Daoy (cell line): ENCODE measurements around the gene TSPAN6. TPM values are rescaled to one million over a fixed set of nuclear protein-coding genes. Genes with fewer than 3 reads are reported as not detected.

Experiments
- DNase-seq: peaks from one replicate; pipeline ENCODE4 v3.0.0-alpha.2; 2015; ENCODE audit warnings: low read depth
- total RNA-seq: library from RNA; depleted of rRNA; stranded (reverse); fragments of >200 nt; shearing (Covaris generic); gene quantifications from 2 replicates; pipeline ENCODE4 v1.2.3, GENCODE V29; 2014; rRNA removed

Gene TSPAN6, protein sequence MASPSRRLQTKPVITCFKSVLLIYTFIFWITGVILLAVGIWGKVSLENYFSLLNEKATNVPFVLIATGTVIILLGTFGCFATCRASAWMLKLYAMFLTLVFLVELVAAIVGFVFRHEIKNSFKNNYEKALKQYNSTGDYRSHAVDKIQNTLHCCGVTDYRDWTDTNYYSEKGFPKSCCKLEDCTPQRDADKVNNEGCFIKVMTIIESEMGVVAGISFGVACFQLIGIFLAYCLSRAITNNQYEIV
- total RNA-seq: 36.3 and 39.1 TPM in 2 replicates

DNA sequence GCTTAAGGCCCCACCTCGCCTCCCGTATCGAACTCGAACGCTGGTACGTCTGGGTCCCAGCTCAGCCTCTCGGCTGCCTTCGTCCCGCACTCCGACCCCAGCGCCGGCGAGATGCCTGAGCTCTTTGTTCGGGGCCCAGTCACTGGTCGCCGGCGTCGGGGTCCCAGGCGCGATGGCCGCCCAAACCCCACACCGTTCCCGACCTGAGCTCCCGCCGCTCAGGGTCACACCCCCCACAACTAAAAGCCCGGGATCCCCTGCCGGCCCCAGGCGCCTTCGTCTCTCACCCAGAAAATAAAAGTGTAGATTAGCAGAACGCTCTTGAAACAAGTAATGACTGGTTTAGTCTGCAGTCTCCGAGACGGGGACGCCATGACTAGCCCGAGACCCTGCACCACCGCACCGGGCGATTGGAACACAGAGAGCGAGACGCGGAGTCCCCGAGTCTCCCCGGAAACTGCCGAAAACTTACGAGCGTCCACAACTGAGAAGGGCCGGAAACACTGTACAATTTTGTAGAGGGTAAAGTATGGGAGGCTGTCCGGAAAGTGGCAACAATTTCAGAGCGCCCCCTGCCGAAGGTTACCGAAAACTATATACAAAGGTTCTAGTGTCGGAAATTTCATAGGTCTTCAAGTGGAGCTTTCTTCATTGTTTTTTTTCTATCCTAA, at the start of gene TSPAN6:
Gene TSPAN6, minus strand, starts transcription at position 486 of the 671 bp plus-strand sequence. Its CDS starts 112 bp downstream, at position 374.
- DNase-seq: peak; percentile 86

DNA sequence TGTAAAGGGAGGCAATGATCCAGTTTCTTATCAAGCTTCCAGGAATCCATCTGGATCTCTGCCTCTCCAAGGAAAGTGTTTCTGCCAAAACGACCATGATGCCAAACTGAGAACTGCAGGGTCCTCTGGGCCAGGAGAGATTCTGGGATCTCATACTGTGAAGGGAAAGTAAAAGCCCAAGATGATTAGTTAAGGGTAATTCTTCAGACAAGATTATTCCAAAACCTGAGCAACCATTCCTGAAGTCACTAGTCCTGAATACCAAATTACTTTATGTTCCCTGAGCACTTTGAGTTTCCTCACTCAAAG, 49.3 kb upstream of the TSPAN6 start:
- no peak for DNase-seq

DNA sequence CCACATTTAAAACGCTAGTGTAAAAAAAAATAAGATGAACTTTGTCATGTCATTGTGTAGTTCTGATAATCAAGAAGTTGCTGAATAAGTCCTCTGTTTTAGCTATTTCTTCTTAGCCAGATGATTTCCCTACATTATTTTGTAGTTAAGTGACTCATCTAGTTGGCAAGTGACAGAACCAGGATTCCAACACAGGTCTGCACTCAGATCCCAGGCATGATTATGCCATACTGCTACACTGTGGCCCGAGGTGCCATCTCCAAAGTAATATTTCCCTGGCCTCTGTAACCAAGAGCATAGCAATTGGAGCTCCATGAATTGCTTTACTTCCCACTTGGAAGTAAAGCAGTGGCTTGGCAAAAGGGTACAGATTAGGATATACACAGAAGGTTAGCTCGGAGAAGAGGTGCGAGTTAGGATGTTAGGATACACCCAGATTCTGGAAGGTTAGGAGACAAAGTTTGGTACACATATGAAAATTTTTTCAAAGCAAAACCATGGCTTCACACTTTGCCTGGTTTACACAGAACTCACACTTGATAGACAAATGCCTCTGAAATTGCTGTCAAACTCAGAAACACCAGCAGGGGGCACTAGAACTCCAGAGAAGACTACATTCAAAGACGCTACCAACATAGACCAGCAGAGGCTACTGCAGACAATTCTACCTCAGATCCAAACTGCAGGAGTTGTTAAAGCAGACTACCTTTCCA, 48.8 kb upstream of the TSPAN6 start:
- peak; percentile 46 for DNase-seq

DNA sequence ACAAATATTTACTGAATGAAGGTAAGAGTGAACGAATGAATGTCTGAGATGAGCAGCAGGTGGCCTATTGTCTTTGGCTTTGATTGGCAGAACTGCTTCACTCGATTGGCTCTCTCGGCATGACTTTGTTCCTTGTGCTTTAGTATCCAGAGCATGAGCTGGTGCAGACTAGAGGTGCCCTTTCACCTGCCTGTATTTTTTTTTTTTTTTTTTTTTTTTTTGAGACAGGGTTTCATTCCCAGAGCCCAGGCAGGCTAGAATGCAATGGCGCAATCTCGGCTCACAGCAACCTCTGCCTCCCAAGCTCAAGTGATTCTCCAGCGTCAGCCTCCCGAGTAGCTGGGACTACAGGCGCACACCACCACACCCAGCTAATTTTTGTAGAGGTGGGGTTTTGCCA, 46.3 kb upstream of the TSPAN6 start:
- DNase-seq: no peak

DNA sequence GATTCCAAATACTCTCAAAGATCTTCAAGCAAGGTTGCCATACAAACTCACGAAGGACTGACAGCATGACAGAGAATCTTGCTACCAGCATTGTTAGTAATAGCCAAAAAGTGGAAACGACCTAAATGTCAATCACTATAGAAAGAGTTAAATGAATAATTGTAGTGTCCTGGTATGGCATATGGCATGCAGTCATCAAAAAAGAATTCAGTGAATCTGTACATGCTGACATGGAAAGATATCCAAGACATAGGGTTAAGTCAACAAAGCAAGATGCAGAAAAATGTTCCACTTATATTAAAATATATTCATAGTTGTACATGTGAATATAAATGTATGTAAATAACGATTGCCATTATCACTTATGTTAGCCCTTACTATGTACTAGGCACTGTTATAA, 45.0 kb upstream of the TSPAN6 start:
- no peak for DNase-seq

DNA sequence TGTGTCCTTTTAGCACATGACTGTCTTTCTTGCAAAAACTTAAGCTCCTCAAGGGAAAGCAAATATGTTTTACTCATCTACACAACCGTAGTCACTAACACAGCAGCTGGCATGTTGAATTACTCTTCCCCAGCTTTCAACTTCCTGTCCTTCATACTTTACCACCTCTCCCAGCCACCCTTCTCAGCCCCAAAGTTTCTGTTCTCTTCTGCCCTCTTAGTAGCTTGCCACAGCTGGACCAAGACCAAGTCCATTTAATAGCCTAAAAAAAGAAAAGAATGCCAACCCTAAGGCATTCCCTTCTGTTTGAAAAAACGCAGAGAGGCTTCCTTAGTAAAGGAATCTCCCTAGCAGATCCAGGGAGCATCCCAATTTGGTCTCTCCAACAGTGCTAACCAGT, 44.1 kb upstream of the TSPAN6 start:
- no peak for DNase-seq

DNA sequence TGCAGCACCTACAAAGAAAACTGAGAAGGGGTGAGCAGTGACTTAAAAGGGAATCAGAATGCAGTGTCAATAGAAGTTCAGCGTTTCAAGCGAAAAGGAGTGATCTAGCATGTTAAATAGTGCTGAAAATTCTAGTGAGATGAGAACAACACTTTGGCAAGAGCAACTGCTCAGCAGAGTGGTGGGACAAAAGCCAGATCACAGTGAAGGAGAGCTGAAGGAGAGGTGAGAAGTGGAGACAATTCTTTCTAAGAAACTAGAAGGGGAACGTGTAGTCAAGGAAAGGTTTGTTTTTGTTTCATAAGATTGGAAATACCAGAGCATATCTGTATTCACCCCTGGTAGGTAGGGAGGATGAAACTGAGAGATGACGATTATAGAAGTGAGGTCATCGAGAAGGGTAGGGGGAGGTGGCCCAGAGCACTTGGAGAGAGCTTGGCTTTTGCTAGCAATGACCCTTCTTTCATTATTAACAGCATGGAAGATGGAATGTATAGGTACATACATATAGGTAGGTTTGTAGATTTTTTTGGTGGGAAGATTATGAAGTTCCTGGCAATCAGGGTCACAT, 41.1 kb upstream of the TSPAN6 start:
- DNase-seq: no peak

DNA sequence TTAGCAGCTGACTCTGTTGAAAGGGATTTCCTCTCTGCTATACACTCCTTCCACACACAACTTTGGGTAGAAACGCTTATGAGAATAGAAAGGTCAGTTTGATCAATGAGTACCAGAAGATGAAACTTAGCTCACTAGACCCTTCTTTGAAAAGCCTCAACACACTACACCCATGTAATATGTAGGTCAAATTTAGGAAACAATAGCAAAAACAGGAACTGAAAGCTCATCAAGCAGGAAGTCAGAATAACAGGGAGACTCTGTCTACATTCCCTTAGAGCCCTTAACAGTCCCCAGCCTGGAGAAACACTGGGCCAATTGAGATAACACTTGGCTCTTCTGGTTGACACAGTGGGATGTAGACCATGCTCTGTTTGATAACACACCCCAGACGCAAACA, 38.1 kb upstream of the TSPAN6 start:
- no peak for DNase-seq

DNA sequence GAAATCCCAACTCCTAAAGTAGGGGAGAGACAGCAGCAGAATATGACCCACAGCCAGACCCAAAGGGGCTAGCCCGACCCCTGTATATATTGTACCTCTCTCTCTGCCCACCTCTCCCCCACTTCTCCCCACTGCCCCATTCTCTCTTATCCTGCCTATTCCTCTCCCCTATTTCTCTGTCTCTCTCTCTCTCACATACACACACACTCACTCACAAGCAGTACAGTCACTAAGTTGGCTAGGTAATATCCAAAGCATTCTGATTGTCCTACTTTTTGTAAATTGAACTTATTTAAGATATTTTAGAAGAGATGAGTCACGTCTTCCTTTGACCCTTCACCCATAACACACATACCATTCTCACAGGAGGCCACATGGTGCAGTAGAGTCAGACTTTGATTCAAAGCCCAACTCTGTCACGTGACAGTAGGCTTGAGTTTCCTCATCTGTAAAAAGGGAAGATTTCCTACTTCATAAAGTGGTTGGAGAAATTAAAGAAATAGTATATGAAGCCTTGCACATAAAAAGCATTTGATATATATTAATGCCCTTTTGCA, 36.9 kb upstream of the TSPAN6 start:
- peak; percentile 11 for DNase-seq

DNA sequence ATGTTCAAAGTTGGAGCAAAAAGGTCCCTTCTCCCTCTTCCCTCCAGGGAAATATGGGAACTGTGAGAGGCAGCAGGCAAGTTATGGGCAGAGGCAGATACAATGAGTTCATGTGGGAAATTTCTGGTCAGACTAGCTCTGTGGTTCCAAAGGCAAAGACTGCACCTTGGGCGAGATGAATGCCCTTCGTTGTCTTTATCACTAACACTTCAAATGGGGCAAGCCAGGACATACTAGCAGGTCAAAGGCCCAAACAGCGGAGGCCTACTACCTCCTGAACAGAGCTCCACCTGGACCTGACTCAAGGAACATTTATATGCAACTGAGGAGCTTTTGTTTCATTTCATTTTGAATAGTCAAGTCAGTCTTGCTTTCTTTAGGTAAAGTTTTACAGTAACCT, 36.4 kb upstream of the TSPAN6 start:
- no peak for DNase-seq

DNA sequence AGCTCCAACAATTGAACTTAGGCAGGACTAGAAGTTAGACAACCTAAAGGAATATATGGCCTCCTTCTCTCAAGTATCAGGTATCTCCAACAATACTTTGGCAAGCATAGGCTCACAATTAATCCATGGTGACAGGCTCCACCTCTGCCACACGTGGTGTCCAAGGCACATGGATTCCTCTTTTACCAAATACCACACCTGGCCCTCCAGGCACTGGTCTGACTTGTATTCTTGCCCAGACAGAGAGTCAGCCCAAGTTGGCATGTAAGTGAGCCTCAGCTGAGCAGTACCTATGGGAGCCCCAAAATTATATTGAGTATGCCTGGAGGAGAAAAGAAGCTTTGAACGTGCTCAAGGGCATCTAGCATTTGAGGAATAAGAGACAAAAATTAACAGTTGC, 27.0 kb upstream of the TSPAN6 start:
- no peak for DNase-seq

DNA sequence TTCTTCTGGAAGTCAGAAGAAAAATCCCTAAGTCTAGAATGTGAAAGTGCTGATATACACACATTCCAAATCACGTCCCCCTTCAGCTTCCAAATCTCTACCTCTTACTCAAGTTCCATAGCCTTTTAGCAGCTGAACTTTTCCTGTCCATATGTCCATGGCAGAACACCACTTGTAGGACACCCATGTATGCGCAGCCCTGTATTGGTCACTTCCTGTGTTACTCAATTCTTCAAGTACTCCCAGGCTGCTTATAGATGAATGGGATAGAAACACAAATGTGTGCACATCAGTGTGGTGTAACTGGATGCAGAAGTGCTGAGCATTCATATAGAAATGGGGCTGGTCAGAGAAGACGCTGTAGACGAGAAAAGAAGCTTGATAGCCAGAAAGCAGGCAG, 26.2 kb upstream of the TSPAN6 start:
- DNase-seq: no peak

DNA sequence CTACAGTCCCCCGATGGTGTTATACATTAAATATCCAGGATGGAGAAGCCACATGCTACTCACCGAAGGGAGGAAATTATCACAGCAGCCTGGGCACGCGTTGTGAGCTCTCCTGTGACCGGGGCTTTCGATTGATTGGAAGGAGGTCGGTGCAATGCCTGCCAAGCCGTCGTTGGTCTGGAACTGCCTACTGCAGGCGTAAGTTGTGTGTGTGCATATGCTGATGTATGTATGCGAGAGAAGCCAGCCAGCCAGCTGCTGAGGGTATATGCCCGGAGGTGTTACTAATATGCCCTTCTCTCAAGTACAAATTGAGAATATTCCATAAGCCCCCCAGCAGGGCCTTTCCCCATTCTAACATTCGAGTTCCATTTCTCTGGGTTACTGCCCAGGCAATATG, 25.6 kb upstream of the TSPAN6 start:
- no peak for DNase-seq

DNA sequence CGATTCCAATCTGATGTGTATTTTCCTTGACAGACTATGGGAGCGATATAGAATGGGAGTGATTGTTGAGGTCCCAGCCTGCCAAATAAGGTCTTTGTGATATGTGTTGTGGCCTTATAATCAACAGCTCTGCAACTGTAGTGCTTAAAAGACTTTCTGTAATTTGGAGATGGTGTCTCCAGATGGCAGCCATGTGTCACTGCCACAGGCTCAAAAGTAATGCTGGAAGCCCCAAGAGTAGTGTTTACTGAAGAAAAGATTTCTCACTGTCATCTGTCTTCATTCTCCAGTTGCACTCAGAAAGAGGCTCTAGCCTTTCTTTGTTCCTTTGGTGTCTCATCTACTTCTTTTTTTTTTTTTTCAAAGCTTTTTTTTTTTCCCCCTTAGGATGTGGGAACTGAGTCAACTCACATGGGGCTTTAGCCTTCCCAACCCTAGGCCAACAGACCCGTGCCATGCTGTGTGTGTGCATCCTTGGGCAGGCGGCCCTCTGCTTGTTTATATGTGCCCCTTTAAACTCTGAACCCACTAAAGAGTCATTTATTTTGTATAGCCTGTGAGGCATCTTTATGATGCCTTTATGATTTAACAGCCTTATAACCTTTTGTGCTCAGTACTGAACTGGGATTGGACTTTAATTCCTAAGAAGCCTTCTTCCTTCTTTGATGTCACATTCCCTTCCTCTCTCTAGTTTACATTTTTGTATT, 23.0 kb upstream of the TSPAN6 start:
- no peak for DNase-seq

DNA sequence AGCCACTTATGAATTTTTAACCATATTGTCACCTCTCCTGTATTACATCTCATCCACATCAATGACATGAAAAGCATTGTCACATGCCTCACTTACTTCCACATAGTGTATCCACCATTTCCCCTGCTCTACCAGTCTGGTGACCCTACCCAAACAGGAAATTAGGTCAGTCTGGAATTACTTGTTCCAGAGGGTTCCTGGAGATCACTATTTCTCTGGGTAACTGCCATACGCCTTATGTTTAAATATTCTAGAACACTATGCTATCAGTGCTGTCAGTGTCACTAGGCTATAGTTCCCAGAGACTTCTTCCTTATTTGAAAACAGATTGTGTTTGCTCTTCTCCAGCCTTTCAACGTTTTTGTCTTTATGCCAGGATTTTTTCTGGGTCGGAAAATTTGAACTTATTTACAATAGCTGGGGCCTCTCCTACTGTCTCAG, 22.4 kb upstream of the TSPAN6 start:
- DNase-seq: no peak

DNA sequence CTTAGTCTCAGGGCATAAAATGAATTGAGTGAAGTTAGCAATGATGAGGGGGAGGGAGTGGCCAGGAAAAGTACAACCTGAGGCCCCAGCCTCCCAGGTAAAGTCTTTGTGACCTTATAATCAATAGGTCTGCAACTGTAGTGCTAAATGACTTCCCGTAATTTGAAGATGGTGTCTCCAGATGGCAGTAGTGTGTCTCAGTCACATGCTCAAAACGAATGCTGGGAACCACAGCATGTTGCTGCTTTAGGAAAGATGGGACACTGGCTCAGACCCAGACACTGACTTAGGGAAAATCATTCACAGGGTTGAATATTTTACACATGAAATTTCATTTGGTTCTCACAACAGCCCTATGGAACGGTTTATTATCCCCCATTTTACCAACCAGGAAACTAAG, 17.7 kb upstream of the TSPAN6 start:
- DNase-seq: no peak

DNA sequence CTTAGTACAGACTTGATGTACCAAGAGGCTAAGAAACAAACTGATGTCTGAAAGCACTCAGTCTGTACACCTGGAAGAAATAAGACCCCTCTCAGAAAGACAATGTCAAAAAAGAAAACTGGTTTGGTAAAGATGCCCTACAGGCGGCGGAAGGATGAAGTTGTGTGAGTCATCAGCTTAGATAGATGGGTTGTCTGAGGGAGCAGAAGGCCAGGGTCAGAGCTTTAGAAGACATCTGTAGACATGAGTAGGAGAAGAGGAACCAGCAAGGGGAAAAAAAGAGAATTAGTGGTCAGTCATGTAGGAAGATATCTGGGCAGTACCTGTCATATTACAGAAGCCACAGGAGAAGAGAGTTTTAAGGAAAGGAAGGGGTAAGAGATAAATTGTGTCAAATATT, 15.7 kb upstream of the TSPAN6 start:
- DNase-seq: no peak

DNA sequence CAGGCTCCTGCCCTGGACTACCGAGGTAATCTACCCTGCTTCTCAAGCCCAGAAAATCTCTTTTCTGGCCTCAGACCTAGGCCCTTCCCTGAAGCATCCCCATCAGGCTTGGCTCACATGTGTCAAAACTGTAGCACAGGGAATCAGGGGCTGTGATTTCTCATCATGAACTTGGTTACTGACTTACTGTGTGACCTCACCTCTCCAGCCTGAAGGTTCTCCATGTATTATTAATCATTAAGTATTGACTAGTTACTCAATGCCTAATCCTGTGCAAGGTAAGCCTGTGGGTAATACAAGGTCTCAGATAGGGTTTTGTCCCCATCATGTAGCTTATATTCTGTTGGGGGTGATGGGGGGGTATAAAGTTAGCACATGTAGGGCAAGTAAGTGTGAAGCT, 14.2 kb upstream of the TSPAN6 start:
- DNase-seq: no peak

DNA sequence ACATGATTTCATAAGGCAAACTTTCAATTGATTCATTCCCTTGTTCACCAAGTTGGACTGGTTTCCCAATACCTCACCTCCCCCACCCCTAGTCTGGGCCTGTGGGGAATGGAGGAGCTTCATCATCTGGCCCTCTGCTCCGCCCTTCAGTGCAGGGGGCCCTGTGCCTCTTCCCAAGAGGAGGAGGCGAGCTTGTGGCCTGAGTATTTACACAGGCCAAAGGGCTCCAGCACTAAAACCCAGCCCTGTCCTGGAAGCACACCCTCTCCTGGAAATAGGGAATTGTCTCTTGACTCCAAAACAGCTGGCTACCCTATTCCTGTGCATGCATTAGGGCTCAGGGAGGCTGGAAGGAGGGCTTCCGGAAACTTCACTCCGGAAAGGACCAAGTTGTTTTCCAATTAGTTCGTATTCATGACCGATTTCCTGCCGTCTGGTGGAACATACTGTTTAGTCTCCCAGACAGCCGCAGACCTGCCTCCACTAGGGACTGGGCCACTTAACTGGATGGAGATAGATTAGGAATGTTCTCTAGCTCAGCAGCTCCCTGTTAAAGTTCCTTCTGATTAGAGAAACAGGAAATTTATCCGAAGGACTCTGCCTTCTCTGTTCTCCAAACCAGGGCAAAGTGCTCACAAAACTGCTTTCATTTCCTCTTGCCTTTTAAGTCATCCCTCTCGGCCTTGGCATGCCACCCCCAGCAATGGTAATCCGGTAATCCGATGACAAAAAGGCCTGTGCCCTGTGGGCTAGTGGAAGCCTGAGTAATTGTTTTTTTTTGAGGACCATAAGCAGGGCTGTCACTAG, 13.1 kb upstream of the TSPAN6 start:
- peak; percentile 73 for DNase-seq

DNA sequence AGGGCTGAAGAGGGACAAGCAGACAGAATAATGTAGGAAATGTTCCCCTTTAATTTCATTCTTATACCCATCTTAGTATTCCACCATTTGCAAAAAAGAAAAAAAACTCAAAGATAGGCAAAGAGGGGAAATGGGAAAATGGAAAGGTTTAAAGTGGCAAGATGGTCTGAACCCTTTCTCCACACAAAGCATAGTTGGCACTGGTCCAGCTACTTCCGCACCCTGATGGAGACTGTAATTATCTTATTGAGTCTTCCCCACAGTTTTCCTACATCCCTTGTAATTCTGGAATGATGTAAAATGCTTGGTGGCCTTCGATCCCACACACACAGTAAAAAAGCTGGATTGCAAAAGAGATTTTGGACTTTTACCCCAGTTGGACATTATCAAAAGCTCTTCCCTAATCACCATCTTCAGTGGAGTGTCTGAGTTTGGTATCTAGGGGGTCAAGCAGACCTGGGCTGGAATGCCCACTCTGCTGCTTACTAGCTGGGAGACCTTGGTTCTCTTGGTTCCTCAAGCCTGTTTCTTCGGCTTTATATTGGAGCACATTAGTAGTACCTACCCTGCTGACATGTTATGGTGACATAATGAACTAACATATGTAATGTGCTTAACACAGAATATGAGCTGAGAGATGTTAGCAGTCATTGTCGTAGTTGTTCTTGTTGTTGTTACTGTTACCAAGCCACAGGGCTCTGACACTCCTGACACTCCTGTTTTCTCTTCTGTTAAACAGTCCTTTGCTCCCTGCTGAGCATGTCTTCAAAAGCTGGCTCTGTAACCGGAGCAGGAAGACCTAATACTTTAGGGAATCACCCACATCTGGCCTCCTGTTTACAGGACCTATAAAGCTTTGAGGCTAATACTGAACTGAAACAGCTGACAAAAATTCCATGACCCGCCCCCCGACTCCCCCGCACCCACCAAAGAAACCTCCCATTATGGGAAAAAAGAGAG, 12.1 kb upstream of the TSPAN6 start:
- peak; percentile 42 for DNase-seq
